WTC11 (cell line): ENCODE data around the gene TBX15. TPM values are rescaled to one million over a fixed set of nuclear protein-coding genes. Genes with fewer than 3 reads are reported as not detected.

ENCODE experiments used
- ATAC-seq: fragments of 200-7000 bp; cut with Tn5 transposase; 2 replicates; pipeline ENCODE4 v1.10.0; 2021; ENCODE audit warnings: mild to moderate bottlenecking, moderate library complexity
- CTCF ChIA-PET: fragments of 300-600 bp; sonication (Branson Sonifier 250); formaldehyde crosslinking; loops from one replicate; lab custom pipeline; 2021; ENCODE audit warnings: antibody characterized with exemption; lab: Charles Lee
- POLR2A ChIA-PET: fragments of 350-600 bp; sonication (Branson Sonifier 250); formaldehyde crosslinking; loops from one replicate; lab custom pipeline; 2021; ENCODE audit warnings: antibody characterized with exemption; lab: Charles Lee
- DNase-seq: peaks from one replicate; pipeline ENCODE4 v3.0.0; 2021; ENCODE audit warnings: low spot score
- H3K27ac Mint-ChIP-seq: 2 replicates; pipeline ENCODE4 v1.8.0; 2021; ENCODE audit warnings: mixed read lengths
- H3K27me3 Mint-ChIP-seq: 2 replicates; pipeline ENCODE4 v1.8.0; 2021; ENCODE audit warnings: low read depth, mild to moderate bottlenecking, moderate library complexity, mixed read lengths
- H3K36me3 Mint-ChIP-seq: 2 replicates; pipeline ENCODE4 v1.8.0; 2021; ENCODE audit warnings: mixed read lengths
- H3K4me1 Mint-ChIP-seq: 2 replicates; pipeline ENCODE4 v1.8.0; 2022; ENCODE audit warnings: mixed read lengths
- H3K4me3 Mint-ChIP-seq: 2 replicates; pipeline ENCODE4 v1.8.0; 2021; ENCODE audit warnings: mild to moderate bottlenecking, moderate library complexity, mixed read lengths
- H3K9me3 Mint-ChIP-seq: 2 replicates; pipeline ENCODE4 v1.8.0; 2021; ENCODE audit warnings: mixed read lengths
- AR ChIP-seq: fragments of 250-450 bp; sonication (Bioruptor Pico); IDR thresholded peaks from 2 replicates; pipeline ENCODE4 v1.9.0; 2021; ENCODE audit warnings: mild to moderate bottlenecking
- ARID4B ChIP-seq: sonication (generic); formaldehyde crosslinking; IDR thresholded peaks from 2 replicates; pipeline ENCODE4 v1.8.0; 2023; ENCODE audit warnings: missing genetic modification reagents, mild to moderate bottlenecking, borderline replicate concordance
- ATF2 ChIP-seq: sonication (generic); formaldehyde crosslinking; IDR thresholded peaks from 2 replicates; pipeline ENCODE4 v1.8.1; 2022; ENCODE audit warnings: low read depth, missing genetic modification reagents, borderline replicate concordance
- CREB1 ChIP-seq: sonication (generic); formaldehyde crosslinking; IDR thresholded peaks from 2 replicates; pipeline ENCODE4 v1.8.0; 2023; ENCODE audit warnings: mild to moderate bottlenecking, missing genetic modification reagents
- FOXP1 ChIP-seq: sonication (generic); formaldehyde crosslinking; IDR thresholded peaks from 2 replicates; pipeline ENCODE4 v1.8.0; 2022; ENCODE audit warnings: missing genetic modification reagents, mild to moderate bottlenecking, moderate library complexity, borderline replicate concordance
- GABPB1 ChIP-seq: sonication (generic); formaldehyde crosslinking; IDR thresholded peaks from 2 replicates; pipeline ENCODE4 v1.8.1; 2023; ENCODE audit warnings: mild to moderate bottlenecking, missing genetic modification reagents
- HMGA2 ChIP-seq: fragments of 250-450 bp; sonication (Bioruptor Pico); IDR thresholded peaks from 2 replicates; pipeline ENCODE4 v1.4.0; 2021; ENCODE audit warnings: mild to moderate bottlenecking, moderate library complexity
- IRF1 ChIP-seq: sonication (generic); formaldehyde crosslinking; IDR thresholded peaks from 2 replicates; pipeline ENCODE4 v1.8.0; 2023; ENCODE audit warnings: missing genetic modification reagents
- KAT7 ChIP-seq: sonication (generic); formaldehyde crosslinking; IDR thresholded peaks from 2 replicates; pipeline ENCODE4 v1.8.1; 2023; ENCODE audit warnings: missing genetic modification reagents, mild to moderate bottlenecking, borderline replicate concordance
- MAX ChIP-seq: sonication (generic); formaldehyde crosslinking; IDR thresholded peaks from 2 replicates; pipeline ENCODE4 v1.8.0; 2022; ENCODE audit warnings: mild to moderate bottlenecking, missing genetic modification reagents
- NR2C2 ChIP-seq: sonication (generic); formaldehyde crosslinking; IDR thresholded peaks from 2 replicates; pipeline ENCODE4 v1.8.0; 2022; ENCODE audit warnings: mild to moderate bottlenecking, missing genetic modification reagents
- OVOL2 ChIP-seq: fragments of 250-450 bp; sonication (Bioruptor Pico); IDR thresholded peaks from 2 replicates; pipeline ENCODE4 v1.9.0; 2021; ENCODE audit warnings: mild to moderate bottlenecking, borderline replicate concordance
- SMAD3 ChIP-seq: sonication (generic); formaldehyde crosslinking; IDR thresholded peaks from 2 replicates; pipeline ENCODE4 v1.8.0; 2022; ENCODE audit warnings: missing genetic modification reagents, mild to moderate bottlenecking, borderline replicate concordance
- TCF7 ChIP-seq: sonication (generic); formaldehyde crosslinking; IDR thresholded peaks from 2 replicates; pipeline ENCODE4 v1.8.0; 2022; ENCODE audit warnings: mild to moderate bottlenecking, low read depth, missing genetic modification reagents, moderate library complexity
- USF2 ChIP-seq: sonication (generic); formaldehyde crosslinking; IDR thresholded peaks from 2 replicates; pipeline ENCODE4 v1.8.1; 2023; ENCODE audit warnings: mild to moderate bottlenecking, missing genetic modification reagents, moderate library complexity
- ZNF423 ChIP-seq: fragments of 250-450 bp; sonication (Bioruptor Pico); IDR thresholded peaks from 2 replicates; pipeline ENCODE4 v2.1.2; 2022; ENCODE audit warnings: mild to moderate bottlenecking, moderate library complexity
- ZNF425 ChIP-seq: fragments of 250-450 bp; sonication (Bioruptor Pico); conservative IDR thresholded peaks from 2 replicates; pipeline ENCODE4 v1.9.0; 2021; ENCODE audit warnings: mild to moderate bottlenecking
- ZNF671 ChIP-seq: fragments of 250-450 bp; sonication (Bioruptor Pico); IDR thresholded peaks from 2 replicates; pipeline ENCODE4 v1.8.0; 2021; ENCODE audit warnings: mild to moderate bottlenecking
- total RNA-seq: library from RNA; stranded (reverse); gene quantifications from 3 replicates; pipeline ENCODE4 v1.2.3, GENCODE V29; 2021

TBX15 gene
- total RNA-seq, 1 experiment from 2014 or later, result 0.11 TPM

- H3K4me3 Mint-ChIP-seq, result no peak overlapping the region
- DNase-seq, result no peak
- 0 out of 2 replicates have a peak, but pooled peaks cover 3% of the 10 kb centered on the region for H3K4me1 Mint-ChIP-seq
- CTCF ChIA-PET, result no interaction called here
- H3K27ac Mint-ChIP-seq, result no peak overlapping the region
- TF ChIP-seq IRF1 (CRISPR knock-in tag) (no peak), KAT7 (CRISPR knock-in tag) (no peak), ARID4B (CRISPR knock-in tag) (no peak), USF2 (CRISPR knock-in tag) (no peak)
- TF ChIP-seq, all 79 proteins: peak for 0
- no peaks in the 10 kb centered on the region for H3K9me3 Mint-ChIP-seq
- POLR2A ChIA-PET, result interaction anchor here (0.6 kb wide), 1 partner anchor 1593 kb away, joined by 3 read pairs; no protein-coding TSS in a partner anchor
- ATAC-seq, result no peak
- H3K36me3 Mint-ChIP-seq, result no peaks in the 10 kb centered on the region
- peaks cover 37% of the 10 kb centered on the region for H3K27me3 Mint-ChIP-seq
These were observed 17.7 kb downstream of the TBX15 start for GRCh38 chr1:118970451-118970850.

- ChIA-PET CTCF (no interaction called here), POLR2A (no interaction called here)
- no peak for ATAC-seq
- Mint-ChIP-seq H3K4me1 (peaks cover 36% of the 10 kb centered on the region), H3K36me3 (no peaks in the 10 kb centered on the region), H3K27me3 (peaks cover 17% of the 10 kb centered on the region), H3K9me3 (peaks cover 18% of the 10 kb centered on the region), H3K4me3 (no peak overlapping the region), H3K27ac (no peak overlapping the region)
- DNase-seq, result no peak
- TF ChIP-seq MAX (CRISPR knock-in tag) (no peak), CREB1 (CRISPR knock-in tag) (no peak), SMAD3 (CRISPR knock-in tag) (no peak), ZNF425 (no peak), GABPB1 (CRISPR knock-in tag) (peak; percentile 100)
- TF ChIP-seq, all 79 proteins: peak for 1
These were observed 24.4 kb downstream of the TBX15 start for GRCh38 chr1:118963456-118964430.

- H3K27ac Mint-ChIP-seq, result no peak overlapping the region
- no peak overlapping the region for H3K4me3 Mint-ChIP-seq
- H3K9me3 Mint-ChIP-seq, result peaks cover 18% of the 10 kb centered on the region
- DNase-seq, result no peak
- POLR2A ChIA-PET, result no interaction called here
- H3K27me3 Mint-ChIP-seq, result peaks cover 17% of the 10 kb centered on the region
- no peak for ATAC-seq
- H3K36me3 Mint-ChIP-seq, result no peaks in the 10 kb centered on the region
- peaks cover 40% of the 10 kb centered on the region for H3K4me1 Mint-ChIP-seq
- CTCF ChIA-PET, result no interaction called here
- no peak for TF ChIP-seq NR2C2 (CRISPR knock-in tag)
- TF ChIP-seq OVOL2 (CRISPR knock-in tag), result no peak
- TF ChIP-seq AR (CRISPR knock-in tag), result no peak
- no peak for TF ChIP-seq HMGA2
- no peak for TF ChIP-seq ATF2 (CRISPR knock-in tag)
- TF ChIP-seq TCF7 (CRISPR knock-in tag), result no peak
- no peak for TF ChIP-seq FOXP1 (CRISPR knock-in tag)
- no peak for TF ChIP-seq ZNF423 (CRISPR knock-in tag)
- TF ChIP-seq ZNF671, result no peak
These were observed 25.0 kb downstream of the TBX15 start for GRCh38 chr1:118963138-118963455.
